Lung (tissue), 12 donors: ENCODE data around the gene MACROH2A1. TPM values are rescaled to one million over a fixed set of nuclear protein-coding genes. Genes with fewer than 3 reads are reported as not detected.

Experiments used
- ATAC-seq: fragments of 200-7000 bp; cut with Tn5 transposase; one replicate; pipeline ENCODE4 v1.9.1; 2020; ENCODE audit warnings: moderate number of reproducible peaks; ENCODE audit not compliant: insufficient read depth, low FRiP score
- DNase-seq, 3 donors: peaks; one replicate each; pipeline ENCODE4 v3.0.0-alpha.2; 2013 to 2017
- H3K27ac ChIP-seq, 2 donors: one replicate each; pipeline ENCODE4 v1.5.1; 2013; ENCODE audit warnings: mild to moderate bottlenecking in 2 of 2, moderate library complexity in 2 of 2, control low read depth in 1 of 2, inconsistent platforms in 1 of 2, low read depth in 1 of 2, low read length in 1 of 2
- H3K27me3 ChIP-seq, 3 donors: one replicate each; pipeline ENCODE4 v1.5.1; 2013; ENCODE audit warnings: low read length in 2 of 3; ENCODE audit not compliant: control insufficient read depth in 3 of 3, insufficient read depth in 3 of 3
- H3K36me3 ChIP-seq, 4 donors: one replicate each; pipeline ENCODE4 v1.5.1; 2013; ENCODE audit warnings: low read length in 4 of 4, mild to moderate bottlenecking in 1 of 4, moderate library complexity in 1 of 4; ENCODE audit not compliant: control insufficient read depth in 4 of 4, insufficient read depth in 4 of 4
- H3K4me1 ChIP-seq, 5 donors: one replicate each; pipeline ENCODE4 v1.5.1; 2013; ENCODE audit warnings: low read length in 5 of 5, mild to moderate bottlenecking in 2 of 5, moderate library complexity in 1 of 5; ENCODE audit not compliant: control insufficient read depth in 5 of 5, insufficient read depth in 5 of 5
- H3K4me3 ChIP-seq: one replicate; pipeline ENCODE4 v1.5.1; 2013; ENCODE audit warnings: mild to moderate bottlenecking, control low read depth, moderate library complexity
- H3K9ac ChIP-seq, 2 donors: one replicate each; pipeline ENCODE4 v1.5.1; 2013; ENCODE audit warnings: low read length in 2 of 2, control low read depth in 1 of 2; ENCODE audit not compliant: insufficient read depth in 1 of 2
- H3K9me3 ChIP-seq, 4 donors: one replicate each; pipeline ENCODE4 v1.5.1; 2013; ENCODE audit warnings: low read length in 3 of 4, mild to moderate bottlenecking in 1 of 4, moderate library complexity in 1 of 4; ENCODE audit not compliant: control insufficient read depth in 4 of 4, insufficient read depth in 3 of 4
- WGBS, 2 donors: extraction: QIAGEN DNeasy Blood & Tissue Kit; methylation state at CpG; one replicate each; pipeline ENCODE4 v1.1.7; 2013; 5-methylcytosine and 5-hydroxymethylcytosine counted together
- polyA plus RNA-seq, 2 donors: library from polyadenylated mRNA; stranded (reverse); fragments of 200-250 nt; gene quantifications; one replicate each; pipeline ENCODE4 v1.2.1, GENCODE V29; 2013
- total RNA-seq, 2 donors: library from RNA; depleted of rRNA in 1 of 2; stranded (reverse); fragments of >200 nt in 1 of 2; gene quantifications; one replicate each; pipeline ENCODE4 v1.2.1, GENCODE V29; 2014 to 2021
- TF ChIP-seq, protein P1 (sequence below): IDR thresholded peaks from 2 replicates; pipeline ENCODE4 v1.5.1; 2012; ENCODE audit warnings: mild to moderate bottlenecking; ENCODE audit errors: control extremely low read depth, extremely low read depth
- donor health status: control.
- donor health status: control.
- donor health status: Bipolar disorder and iron deficiency.
- donor health status: healthy.
- donor health status: DM: yes; HTN: yes; CAD: no.

MACROH2A1 gene
- total and polyA plus RNA-seq, 4 donors, result 149 to 334 (median 248) TPM

GRCh38 chr5:135343413-135343812, 55.6 kb downstream of the MACROH2A1 start:
- 79 to 82% methylated on average over 10 of the region's 10 CpGs for WGBS, 2 donors
- H3K27me3 ChIP-seq, result no peaks in the 10 kb centered on the region
- ATAC-seq (no peak), DNase-seq (no peak)
- no peaks in the 10 kb centered on the region for H3K4me1 ChIP-seq
- H3K27ac ChIP-seq, result no peak overlapping the region
- peaks cover 35 to 72% (median 65%) of the 10 kb centered on the region in 4 donors for H3K36me3 ChIP-seq
- no peak overlapping the region for H3K9ac ChIP-seq
- TF ChIP-seq, protein P1, sequence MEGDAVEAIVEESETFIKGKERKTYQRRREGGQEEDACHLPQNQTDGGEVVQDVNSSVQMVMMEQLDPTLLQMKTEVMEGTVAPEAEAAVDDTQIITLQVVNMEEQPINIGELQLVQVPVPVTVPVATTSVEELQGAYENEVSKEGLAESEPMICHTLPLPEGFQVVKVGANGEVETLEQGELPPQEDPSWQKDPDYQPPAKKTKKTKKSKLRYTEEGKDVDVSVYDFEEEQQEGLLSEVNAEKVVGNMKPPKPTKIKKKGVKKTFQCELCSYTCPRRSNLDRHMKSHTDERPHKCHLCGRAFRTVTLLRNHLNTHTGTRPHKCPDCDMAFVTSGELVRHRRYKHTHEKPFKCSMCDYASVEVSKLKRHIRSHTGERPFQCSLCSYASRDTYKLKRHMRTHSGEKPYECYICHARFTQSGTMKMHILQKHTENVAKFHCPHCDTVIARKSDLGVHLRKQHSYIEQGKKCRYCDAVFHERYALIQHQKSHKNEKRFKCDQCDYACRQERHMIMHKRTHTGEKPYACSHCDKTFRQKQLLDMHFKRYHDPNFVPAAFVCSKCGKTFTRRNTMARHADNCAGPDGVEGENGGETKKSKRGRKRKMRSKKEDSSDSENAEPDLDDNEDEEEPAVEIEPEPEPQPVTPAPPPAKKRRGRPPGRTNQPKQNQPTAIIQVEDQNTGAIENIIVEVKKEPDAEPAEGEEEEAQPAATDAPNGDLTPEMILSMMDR, result no peak
- no peak overlapping the region for H3K4me3 ChIP-seq
- no peaks in the 10 kb centered on the region for H3K9me3 ChIP-seq

- DNase-seq, result no peak
- Histone ChIP-seq H3K9me3 (no peaks in the 10 kb centered on the region), H3K27me3 (no peaks in the 10 kb centered on the region), H3K27ac (no peak overlapping the region), H3K4me3 (no peak overlapping the region), H3K4me1 (no peaks in the 10 kb centered on the region), H3K36me3 (peaks cover 35 to 80% (median 65%) of the 10 kb centered on the region in 4 donors), H3K9ac (no peak overlapping the region)
- TF ChIP-seq, protein P1, result no peak
- 90 to 92% methylated on average over 4 of the region's 4 CpGs for WGBS, 2 donors
- no peak for ATAC-seq
These were observed 56.5 kb downstream of the MACROH2A1 start for GRCh38 chr5:135342551-135342875.

DNA sequence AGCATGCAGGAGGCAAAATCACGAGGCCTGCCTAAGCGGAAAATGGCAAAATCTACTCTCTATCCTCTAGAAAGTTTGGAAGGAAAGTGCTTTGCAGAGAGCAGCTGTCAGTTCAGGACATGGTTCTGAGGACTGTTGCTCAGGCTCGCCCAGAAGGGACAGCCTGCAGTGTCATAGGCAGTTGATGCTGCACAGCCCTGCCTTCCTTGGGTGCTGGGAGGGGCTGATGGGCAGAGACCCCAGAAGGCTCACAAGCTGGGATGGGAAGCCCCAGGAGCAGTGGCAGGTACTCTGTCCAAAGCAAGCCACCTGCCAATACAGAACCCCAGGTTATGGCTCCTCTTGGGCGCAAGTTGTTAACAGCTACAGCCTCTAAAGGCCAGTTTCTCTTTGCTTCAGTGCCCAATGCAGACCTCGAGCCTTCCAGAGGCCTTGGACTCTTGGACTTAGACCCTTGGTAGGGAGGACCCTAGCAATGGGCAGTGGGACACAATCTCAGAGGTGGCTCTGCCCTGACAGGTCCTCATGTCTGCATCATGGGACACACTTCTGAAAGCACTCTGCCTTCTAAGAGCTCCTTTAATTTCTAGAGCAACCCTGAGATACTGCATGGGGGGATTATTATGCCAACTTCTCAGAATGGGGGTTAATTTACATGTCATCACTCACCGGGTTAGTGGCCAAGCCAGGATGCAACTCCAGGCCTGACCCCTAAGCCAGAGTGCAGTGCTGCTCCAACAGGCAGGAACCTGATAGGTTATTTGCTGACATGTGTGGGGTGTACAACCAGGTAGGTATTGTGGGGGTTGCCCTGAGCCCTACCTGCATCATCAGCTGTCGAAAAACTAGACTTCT, 57.1 kb downstream of the MACROH2A1 start:
- Histone ChIP-seq H3K27me3 (no peaks in the 10 kb centered on the region), H3K9ac (no peak overlapping the region)
- WGBS, 2 donors, result 94 to 96% methylated on average over 7 of the region's 7 CpGs

More for the DNA sequence above, 57.1 kb downstream of the MACROH2A1 start:
- peaks cover 35 to 82% (median 63%) of the 10 kb centered on the region in 4 donors for H3K36me3 ChIP-seq
- DNase-seq (no peak), ATAC-seq (no peak)
- no peaks in the 10 kb centered on the region for H3K4me1 ChIP-seq
- TF ChIP-seq, protein P1, result no peak
- no peak overlapping the region for H3K27ac ChIP-seq
- no peak overlapping the region for H3K4me3 ChIP-seq
- no peaks in the 10 kb centered on the region for H3K9me3 ChIP-seq
